Left lobe of liver (tissue), 2 donors: ENCODE measurements around the gene ELF3. TPM values are rescaled to one million over a fixed set of nuclear protein-coding genes. Genes with fewer than 3 reads are reported as not detected.
"Not testable (repeated sequence)": the region's sequence is repeated elsewhere in the genome, so short reads cannot be mapped to it uniquely, and the experiment has no call there.

Source experiments
- ATAC-seq: fragments of 200-7000 bp; cut with Tn5 transposase; one replicate; pipeline ENCODE4 v1.9.1; 2020; ENCODE audit warnings: mild to moderate bottlenecking, moderate library complexity
- DNase-seq: peaks from one replicate; pipeline ENCODE4 v3.0.0-alpha.2; 2020; ENCODE audit warnings: low spot score
- total RNA-seq: library from RNA; stranded (reverse); gene quantifications from one replicate; pipeline ENCODE4 v1.2.1, GENCODE V29; 2021
- donor health status: DM: no; HTN: no; CAD: no; lungs with moderate emphysema.
- donor health status: DM: no; HTN: yes; CAD: no.

The ELF3 gene
- total RNA-seq, result 16.2 TPM

DNA sequence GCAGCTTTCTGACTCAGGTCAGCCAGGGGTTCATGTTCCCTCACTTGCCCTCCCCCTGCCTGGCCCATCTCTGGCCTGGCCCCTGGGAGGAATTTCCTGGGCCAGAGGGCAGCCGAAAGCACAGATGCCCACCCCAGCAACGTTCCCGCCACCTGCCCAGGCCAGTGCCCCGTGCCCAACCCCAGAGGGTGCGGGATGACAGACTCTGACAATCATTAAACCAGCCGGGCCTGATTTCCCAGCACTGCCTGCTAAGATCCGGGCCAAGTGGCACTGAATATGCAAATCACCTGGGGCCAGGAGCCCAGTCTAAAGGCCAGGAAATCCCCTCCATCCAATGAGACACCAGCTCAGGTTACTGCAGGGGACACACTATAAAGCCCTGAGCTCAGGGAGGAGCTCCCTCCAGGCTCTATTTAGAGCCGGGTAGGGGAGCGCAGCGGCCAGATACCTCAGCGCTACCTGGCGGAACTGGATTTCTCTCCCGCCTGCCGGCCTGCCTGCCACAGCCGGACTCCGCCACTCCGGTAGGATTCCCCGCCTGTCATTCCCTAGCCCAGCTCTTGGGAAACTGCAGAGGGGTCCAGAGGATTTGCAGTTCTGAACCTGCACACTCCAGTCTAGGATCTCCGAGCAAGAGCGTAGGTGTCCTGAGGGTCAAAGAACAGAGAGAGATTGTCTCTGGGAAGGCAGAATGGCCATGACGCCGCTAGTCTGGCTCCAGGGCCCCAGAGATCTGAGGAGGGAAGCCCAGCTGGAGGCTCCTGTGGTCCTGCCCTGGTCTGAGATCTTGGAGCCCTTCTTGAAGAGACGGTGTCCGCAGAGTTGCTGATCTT lies at the start of gene ELF3:
Gene ELF3, plus strand, starts transcription at position 408 of the 836 bp plus-strand sequence. CDS start 550 bp downstream, outside the sequence.
- ATAC-seq, result peak; percentile 83

DNA sequence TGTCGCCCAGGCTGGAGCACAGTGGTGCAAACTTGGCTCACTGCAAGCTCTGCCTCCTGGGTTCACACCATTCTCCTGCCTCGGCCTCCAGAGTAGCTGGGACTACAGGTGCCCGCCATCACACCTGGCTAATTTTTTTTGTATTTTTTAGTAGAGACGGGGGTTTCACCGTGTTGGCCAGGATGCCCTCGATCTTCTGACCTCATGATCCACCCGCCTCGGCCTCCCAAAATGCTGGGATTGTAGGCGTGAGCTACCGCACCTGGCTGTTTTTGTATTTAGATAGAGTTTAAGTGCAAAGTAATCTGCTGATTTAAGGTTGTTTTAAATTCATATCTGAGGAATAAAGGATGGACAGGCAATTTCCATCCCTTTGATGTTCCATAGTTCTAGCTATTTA lies 48.0 kb upstream of the ELF3 start:
- ATAC-seq, DNase-seq: not testable (repeated sequence)

More for the DNA sequence above, at the start of gene ELF3:
- peak; percentile 97 for DNase-seq

DNA sequence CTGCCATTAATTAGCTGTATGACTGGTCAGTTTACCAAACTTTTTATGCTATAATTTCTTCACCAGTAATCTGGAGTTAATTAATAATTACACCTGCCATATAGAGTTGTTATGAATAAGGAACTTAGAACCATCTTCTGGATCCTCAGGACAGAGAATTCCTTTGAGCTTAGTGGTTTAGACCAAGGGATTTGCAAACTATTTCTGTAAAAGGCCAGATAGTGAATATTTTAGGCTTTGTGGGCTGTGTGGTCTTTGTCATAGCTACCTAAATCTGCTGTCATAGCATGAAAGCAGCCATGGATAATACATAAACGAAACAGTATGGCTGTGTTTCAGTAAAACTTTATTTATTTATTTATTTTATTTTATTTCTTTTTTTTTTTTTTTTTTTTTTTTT lies 46.1 kb upstream of the ELF3 start:
- ATAC-seq (no peak), DNase-seq (no peak)

DNA sequence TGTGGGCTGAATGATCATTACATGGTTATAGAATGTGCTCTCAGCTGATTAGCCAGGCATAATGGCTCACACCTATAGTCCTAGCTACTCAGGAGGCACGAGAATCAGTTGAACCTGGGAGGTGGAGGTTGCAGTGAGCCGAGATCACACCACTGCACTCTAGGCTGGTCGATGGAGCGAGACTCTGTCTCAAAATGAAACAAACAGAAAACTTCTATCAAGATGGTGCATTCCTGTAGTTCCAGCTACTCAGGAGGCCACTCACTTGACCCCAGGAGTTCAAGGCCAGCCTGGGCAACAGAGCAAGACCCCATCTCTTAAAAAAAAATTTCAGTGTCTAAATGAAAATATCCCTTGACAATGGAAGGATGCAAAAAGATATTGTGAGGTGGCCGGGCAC lies 44.2 kb upstream of the ELF3 start:
- no peak for ATAC-seq
- no peak for DNase-seq

DNA sequence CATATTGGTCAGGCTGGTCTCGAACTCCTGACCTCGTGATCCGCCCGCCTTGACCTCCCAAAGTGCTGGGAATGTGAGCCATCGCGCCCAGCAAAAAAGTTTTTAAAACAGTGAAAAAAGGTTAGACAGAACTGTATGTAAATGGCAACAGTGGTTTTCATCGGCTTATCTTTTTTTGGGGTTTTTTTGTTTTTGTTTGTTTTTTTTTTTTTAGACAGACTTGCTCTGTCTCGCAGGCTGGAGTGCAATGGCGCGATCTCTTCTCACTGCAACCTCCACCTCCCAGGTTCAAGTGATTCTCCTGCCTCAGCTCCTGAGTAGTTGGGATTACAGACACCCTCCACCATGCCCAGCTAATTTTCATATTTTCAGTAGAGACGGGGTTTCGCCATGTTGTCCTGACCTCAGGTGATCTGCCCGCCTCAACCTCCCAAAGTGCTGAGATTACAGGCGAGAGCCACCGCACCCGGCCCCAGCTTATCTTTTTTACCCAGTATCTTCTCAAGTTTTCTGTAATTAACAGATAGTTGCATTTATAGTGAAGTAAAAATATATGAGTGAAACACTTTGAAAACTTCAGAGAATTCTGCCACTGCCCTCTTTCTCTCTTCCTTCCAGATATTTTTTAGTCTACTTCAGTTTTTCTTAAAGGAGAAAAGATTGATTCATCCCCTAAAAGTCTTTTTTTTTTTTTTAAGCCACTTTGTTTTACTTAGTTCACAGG lies 42.0 kb upstream of the ELF3 start:
- DNase-seq (no peak), ATAC-seq (no peak)

DNA sequence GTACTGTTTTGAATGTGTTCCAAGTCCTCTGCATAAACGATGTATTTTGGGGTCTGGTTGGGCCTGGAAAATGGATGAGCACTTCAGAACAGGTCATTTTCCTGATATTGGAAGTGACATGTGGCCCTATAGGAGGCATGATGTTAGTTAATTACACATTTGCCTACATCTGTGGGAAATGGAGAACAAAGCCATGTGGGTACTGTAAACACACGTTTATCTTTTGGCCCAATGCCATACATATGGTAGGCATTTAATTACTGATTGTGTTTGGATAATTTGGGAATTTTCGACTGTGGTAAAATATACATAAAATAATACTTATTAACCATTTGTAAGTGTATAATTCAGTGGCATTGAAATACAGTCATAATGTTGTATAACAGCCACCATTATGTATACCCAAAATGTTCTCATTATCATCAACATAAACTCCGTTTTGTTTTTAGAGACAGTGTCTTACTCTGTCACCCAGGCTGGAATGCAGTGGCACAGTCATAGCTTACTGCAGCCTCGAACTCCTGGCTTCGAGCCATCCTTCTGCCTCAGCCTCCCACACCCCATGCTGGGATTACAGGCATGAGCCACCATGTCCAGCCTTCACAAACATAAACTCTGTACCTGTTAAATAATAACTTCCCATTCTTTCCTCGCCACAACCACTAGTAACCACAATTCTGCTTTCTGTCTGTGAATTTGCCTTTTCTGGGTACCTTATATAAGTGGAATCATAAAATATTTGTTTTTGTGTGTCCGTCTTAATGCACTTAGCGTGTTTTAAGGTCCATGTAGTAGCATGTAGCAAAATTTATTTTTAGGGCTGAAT lies 39.8 kb upstream of the ELF3 start:
- DNase-seq (no peak), ATAC-seq (no peak)

DNA sequence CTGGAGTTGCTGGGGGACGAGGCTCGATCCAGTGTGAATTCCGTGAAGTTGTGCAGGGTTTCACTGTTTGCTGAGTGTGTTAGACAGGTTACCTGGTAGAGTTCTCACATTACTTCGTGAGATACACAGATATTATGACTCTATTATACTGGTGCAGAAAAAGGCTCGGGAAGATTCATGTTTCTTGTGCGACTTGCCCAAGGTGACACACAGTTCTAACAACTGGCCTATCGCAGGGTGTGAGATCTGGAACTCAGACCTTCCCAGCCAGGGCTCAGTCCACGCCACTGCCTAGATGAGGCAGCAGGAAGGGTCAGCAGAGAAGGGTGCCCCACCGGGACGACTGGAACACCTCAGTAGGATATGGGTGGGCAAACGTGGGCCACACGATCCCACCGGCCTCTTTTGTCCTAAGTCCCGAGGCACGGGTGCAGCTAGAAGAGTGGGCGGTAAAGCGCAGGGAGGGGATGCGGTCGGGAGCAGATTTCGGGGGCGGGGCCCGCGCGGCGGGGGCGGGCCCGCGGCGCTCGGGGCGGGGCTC lies 28.2 kb upstream of the ELF3 start:
- no peak for ATAC-seq
- DNase-seq, result peak; percentile 84

DNA sequence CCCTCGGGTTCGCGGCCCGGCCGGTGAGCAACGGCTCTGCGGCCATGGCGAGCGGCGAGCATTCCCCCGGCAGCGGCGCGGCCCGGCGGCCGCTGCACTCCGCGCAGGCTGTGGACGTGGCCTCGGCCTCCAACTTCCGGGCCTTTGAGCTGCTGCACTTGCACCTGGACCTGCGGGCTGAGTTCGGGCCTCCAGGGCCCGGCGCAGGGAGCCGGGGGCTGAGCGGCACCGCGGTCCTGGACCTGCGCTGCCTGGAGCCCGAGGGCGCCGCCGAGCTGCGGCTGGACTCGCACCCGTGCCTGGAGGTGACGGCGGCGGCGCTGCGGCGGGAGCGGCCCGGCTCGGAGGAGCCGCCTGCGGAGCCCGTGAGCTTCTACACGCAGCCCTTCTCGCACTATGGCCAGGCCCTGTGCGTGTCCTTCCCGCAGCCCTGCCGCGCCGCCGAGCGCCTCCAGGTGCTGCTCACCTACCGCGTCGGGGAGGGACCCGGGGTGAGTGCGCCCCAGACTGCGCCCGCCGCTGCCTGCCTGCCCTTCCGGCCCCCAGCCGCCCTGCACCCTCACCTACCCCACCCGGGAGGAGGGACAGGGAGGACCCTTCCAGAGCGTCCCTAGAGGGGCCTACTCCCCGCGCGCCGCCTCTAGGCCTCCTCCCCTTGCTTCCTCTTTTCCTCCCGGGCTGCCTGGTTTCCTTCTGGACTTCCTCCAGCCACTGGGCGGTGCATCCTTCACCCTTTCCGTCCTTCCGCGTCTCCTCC lies 27.6 kb upstream of the ELF3 start, which contains the start of gene RNPEP:
Gene RNPEP, plus strand, starts transcription at position 26 of the 757 bp plus-strand sequence. Its CDS starts 19 bp downstream, at position 45.
- DNase-seq (peak; percentile 73), ATAC-seq (peak; percentile 92)

DNA sequence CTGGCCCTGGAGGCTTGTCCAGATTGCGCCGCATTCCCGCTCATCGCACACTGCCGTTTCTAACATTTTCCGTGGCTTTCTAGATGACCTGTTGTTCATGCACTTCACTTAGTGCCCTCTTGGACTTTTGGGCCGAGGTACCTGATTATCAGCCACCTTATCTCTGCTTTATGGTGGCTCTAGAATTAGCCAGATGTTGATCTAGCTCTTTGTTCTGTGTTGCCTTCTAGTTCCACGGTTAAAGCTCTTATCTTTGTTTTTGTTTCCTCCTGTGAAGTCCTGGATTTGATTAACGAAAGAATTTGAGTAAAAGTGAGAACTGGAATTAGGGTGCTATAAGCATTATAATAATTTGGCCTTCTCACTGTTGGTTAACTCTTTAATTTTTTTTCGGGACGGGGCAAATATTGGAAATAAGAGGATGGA lies 27.0 kb upstream of the ELF3 start:
- no peak for DNase-seq
- ATAC-seq, result no peak

DNA sequence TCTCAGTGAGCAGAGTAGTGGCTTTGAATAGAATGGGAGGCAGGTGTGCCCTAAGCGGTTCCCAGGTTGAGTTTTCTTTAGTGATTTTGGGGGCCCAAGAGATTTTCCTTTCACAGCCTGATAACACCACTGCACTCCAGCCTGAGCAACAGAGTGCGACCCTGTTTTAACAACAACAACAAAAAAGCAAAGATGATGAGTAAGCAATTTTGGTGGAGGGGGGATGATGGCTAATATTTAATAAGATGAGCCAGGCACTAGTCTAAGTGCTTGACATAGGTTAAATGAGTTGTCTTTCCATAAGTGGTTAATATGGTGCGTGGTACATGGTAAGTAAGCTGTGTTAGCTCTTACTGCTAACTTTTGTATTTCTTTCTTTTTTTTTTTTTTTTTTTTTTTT lies 25.9 kb upstream of the ELF3 start:
- ATAC-seq (no peak), DNase-seq (no peak)

DNA sequence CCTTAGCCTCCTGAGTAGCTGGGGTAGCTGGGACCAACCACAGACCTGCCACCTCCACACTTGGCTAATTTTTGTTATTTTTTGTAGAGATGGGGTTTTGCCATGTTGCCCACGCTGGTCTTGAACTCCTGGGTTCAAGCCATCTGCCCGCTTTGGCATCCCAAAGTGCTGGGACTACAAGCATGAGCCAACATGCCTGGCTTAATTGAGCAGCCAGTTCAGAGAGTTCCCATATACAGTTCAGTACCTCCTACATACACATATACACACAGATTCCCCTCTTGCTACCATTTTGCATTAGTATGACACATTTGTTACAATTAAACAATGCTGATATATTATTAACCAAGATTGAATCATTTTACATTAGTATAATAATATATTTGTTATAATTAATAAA lies 25.0 kb upstream of the ELF3 start:
- DNase-seq (no peak), ATAC-seq (no peak)

DNA sequence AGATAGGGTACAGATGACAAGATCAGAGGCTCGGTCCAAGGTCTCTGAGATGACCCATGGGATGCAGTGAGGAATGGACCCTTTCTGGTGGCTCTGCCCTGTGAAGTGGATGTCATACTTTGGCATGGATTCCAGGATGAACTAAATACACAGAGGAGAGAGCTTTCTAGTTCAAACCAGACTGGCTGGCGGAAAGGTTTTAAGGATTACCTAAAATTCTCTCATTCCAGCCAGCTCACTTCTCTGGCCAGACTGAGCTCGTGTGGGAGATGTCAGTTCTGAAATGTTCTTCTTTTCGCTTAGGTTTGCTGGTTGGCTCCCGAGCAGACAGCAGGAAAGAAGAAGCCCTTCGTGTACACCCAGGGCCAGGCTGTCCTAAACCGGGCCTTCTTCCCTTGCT lies 21.8 kb upstream of the ELF3 start:
- no peak for DNase-seq
- ATAC-seq, result peak; percentile 21

DNA sequence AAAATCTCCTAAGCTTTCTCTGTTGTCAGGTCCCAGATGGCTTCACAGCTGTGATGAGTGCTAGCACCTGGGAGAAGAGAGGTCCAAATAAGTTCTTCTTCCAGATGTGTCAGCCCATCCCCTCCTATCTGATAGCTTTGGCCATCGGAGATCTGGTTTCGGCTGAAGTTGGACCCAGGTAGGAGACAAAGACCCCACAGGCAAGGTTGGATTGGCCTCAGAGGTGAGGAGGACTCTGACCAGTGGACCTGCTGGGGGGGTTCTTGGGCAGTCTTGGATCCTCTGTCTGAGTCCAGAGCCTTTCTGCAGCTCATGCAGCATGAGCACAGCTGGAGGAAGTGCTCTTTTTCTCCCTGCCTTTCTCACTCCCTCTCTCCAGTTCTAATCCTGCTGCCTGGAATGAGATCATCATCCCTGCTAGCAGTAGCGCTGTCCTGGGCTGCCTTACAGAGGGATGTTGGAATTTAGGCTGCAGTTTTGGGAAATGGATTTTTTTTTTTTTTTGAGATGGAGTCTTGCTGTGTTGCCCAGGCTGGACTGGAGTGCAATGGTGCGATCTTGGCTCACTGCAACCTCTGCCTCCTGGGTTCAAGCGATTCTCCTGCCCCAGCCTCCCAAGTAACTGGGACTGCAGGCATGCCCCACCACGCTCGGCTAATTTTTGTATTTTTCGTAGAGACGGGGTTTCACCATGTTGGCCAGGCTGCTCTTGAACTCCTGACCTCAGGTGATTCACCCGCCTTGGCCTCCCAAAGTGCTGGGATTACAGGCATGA lies 20.8 kb upstream of the ELF3 start:
- DNase-seq (no peak), ATAC-seq (no peak)

DNA sequence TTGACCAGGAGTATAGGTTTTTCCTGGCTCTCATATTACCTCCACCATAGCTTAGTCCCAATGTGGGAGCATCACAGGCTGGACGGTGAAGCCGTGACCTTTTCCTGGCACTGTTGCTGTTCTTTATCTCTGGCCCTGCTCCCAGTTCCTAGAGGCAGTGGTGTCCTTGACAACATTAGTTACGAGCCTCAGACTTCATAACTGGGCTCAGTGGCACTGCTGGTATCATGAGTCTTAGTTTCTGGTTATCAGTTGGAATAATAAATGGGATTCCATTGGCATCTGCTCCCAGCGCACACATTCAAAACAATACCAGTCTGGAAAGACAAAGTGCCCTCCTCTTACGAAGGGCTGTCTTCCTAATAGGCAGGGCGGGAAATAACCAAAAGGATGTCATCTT lies 20.0 kb upstream of the ELF3 start:
- DNase-seq (peak; percentile 52), ATAC-seq (peak; percentile 95)

DNA sequence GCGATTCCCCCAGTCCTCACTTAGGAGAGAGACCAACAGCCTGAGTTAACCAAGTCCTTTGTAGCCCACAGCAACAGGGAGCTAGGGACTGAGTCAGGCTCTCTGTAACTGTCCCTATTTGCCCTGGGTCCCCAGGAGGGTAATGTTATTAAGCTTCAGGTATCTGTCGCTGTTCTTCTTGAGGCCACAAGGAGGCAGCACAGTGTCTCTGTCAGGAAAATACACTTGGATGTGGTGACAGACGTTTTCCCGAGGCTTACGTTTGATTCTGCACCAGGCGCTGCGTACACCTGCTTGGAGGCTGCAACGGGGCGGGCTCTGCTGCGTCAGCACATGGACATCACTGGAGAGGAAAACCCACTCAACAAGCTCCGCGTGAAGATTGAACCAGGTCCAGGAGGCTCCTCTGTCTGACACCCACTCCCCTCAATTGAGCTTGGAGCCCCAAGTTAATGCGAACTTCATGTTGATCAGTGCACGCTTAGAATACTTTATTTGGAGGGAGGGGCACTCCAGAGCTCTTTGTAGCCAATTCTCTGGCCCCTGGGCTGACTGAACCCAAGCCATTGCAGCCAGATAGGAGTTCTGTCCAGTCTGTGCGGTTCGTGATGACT lies 10.7 kb upstream of the ELF3 start:
- peak; percentile 93 for ATAC-seq
- DNase-seq, result no peak

DNA sequence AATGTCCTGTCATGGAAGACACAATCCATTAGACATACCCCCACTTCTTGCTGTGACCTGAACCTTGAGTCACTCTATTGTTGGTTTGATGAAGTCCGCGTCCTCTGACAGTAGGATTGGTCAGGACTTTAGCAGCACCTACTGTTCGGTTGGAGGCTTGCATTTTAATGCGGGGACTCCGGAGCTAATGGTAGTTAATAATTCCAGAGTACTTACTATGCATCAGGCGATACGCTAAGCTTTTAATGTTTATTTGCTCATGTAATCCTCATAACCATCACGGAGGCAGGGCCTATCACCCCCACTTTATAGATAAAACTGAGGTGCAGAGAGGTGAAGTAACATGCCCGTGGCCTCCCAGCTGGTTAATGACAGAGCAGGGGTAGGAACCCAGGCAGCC lies 7.9 kb upstream of the ELF3 start:
- ATAC-seq (no peak), DNase-seq (no peak)

DNA sequence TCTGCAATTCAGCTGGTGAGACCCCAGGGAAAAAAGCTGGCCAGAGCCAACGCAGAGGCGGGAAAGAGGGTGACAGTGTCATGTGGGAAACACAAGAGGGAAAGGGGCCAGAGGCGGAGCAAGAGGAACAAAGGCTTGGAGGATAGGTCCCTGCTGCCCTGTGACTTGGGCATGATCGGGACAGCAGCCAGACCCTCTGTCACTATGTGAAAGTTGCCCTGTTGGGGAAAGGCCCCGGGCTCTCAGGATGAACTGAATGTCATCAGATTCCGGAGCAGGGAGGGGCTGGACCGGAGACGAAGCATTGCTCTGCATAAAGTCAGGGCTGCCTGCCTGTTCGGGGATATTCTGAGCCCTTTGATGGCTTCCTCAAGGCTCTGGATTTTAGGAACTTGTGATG lies 5.7 kb upstream of the ELF3 start:
- no peak for ATAC-seq
- DNase-seq, result no peak

DNA sequence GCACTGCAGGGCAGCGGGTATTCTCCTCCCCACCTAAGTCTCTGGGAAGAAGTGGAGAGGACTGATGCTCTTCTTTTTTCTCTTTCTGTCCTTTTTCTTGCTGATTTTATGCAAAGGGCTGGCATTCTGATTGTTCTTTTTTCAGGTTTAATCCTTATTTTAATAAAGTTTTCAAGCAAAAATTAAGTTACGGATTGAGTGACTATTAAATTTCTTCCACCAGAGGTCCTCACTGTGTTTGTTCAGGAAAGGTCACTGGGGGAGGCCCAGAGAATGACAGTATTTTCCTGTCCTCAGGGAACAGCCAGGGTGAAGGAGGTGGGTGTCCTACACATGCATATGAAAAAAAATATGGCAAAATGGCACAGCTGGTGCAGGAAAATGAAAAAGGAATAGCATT lies 4.4 kb upstream of the ELF3 start:
- no peak for ATAC-seq
- no peak for DNase-seq

DNA sequence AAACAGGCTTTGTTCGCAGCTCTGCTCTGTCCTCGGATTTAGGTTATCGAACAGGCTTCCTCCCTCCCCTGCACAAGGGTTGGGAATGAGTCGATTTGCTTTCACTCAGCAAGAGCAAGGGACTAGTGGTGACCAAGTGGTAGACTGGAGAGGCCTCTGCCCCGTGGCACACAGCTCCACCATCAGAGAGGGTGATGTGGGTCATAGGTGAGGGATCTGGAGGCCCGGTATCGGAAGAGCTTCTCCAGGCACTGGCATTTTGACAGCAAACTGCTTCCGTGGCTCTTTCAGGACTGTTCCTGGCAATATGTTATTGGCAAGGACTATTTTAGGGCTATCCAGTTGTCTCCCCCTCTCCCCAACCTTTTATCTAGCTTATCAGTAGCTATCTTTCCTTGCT lies 3.1 kb upstream of the ELF3 start:
- ATAC-seq (no peak), DNase-seq (no peak)
